ENCODE results near the gene EPHA4.

GRCh38 chr2:221612161-221612560 is 40.1 kb upstream of the EPHA4 start:
- TF ChIP-seq POLR2AphosphoS5 (IDR thresholded peaks at IDR 0.05; ENCODE audit: low read depth, low read length) = no peak
- no peak for TF ChIP-seq CTCF (IDR thresholded peaks at IDR 0.05)
- TF ChIP-seq TAF1 (IDR thresholded peaks at IDR 0.05; ENCODE audit: borderline replicate concordance, low read depth, low read length) = no peak
- TF ChIP-seq MAX (IDR thresholded peaks at IDR 0.05; ENCODE audit: low read depth) = no peak
- no peak for TF ChIP-seq CHD2 (IDR thresholded peaks at IDR 0.05; ENCODE audit: low read length, partially characterized antibody)
- TF ChIP-seq FOXM1 (IDR thresholded peaks at IDR 0.05; ENCODE audit: low read depth) = no peak
- TF ChIP-seq RCOR1 (IDR thresholded peaks at IDR 0.05; ENCODE audit: low read length) = no peak
- no peak for TF ChIP-seq JUND (IDR thresholded peaks at IDR 0.05)
